ENCODE measurements around the gene DCANP1. TPM values are rescaled to one million over a fixed set of nuclear protein-coding genes. Genes with fewer than 3 reads are reported as not detected.

Gene DCANP1, protein sequence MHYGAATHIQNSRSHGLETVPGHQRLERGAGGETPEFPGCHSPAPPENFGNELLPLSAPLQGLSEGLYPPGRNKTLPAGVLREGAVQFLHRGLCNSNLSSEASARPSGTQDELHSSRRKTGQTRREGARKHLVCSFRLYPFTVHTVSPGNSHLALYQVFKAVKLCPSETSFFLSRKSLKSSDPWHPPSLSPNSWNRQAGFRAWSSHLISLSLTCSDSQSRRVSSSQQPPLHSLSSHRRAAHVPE
- not detected in 2 replicates for total RNA-seq

DNA sequence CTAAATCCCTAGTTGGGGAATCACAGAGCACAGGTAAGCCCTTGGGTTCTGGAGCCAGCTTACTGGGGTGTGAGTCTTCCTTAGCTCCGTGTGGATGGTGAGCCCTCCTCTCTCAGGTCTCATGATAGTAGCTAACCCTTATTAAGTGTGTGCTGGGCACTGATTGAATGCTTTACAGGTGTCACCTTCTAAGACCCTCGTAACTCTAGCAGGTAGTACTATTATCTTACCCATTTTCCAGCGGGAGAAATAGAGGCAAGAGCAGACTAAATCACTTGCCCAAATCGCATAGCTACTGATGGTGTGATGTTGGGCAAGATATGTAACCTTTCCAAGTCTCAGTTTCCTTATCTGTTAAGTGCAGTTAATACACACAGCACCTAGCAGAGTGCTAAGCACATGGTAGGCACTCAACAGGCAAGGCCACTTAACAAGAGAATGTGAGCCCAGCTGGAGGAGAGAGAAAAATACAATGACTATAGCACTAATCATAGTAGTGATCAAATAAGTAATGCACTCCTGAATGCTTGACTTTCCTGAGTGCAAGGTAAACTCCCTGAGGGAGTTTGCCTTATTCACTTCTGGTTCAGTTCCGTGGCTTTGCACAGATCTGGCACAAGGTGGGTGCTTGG, at the start of gene DCANP1:
DCANP1 (minus strand) TSS at position 51 of the 632 bp plus-strand sequence. CDS start 240 bp downstream, outside the sequence.

GRCh38 chr5:135452321-135453030, 5.3 kb upstream of the DCANP1 start, which contains the start of gene TIFAB:
TSS of gene TIFAB (minus strand) at chr5:135452351. CDS start at chr5:135449939, 2,412 bp downstream.

DNA sequence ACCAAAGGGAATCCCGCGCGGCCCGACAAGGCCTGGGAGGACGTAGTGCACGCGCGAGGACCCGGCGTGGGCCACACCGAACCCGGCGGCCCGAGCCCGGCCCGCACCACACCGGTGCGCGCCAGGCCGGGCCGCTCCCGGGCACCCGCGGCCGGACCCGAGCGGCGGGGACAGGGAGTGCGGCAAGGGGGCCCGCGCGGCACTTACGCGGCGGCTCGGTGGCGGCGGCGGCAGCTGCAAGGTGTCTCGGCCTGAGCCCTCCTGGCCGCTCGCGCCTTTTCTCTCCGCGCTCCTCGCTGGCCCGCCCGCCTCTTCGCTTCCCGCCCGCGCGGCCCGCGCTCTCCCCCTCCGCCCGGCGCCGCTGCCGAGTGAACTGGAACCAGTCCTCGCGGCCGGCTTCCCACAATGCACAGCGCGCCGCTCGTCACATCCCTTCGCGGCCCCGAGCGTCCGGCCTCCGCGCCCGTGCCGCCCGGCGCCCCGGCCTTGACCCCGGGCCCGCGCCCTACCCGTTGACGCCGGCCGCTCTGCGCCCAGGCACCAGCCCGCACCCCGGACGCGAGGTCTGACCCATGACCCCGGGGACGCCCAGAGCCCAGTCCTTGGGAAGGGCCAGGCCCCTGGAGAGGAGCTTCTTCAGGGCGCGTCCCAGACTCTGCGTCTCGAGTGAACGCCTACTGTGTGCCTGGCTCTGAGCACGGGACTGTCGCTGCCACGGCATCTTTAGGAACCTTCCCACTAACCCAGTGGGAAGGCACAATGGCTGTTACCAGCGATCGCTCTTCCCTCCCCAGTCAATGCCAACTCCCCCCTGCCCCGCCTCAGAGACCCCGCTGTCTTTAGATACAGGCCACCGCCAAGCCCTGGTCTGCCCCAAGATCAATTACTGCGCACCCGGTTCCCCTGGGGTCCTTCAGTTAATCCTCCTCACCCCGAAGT, 48.0 kb downstream of the DCANP1 start, which contains the start of gene MACROH2A1:
MACROH2A1 (minus strand) TSS at position 377 of the 939 bp plus-strand sequence. CDS start 10,138 bp downstream, outside the sequence.

Other genes with a start within 250 kb of the DCANP1 start
- 181 and 184 TPM in 2 replicates for gene MACROH2A1, start 48.1 kb downstream of the DCANP1 start, total RNA-seq
- gene TIFAB, start 5.0 kb upstream of the DCANP1 start, total RNA-seq, result not detected in 2 replicates
- not detected in 2 replicates for gene NEUROG1, start 88.6 kb upstream of the DCANP1 start, total RNA-seq
- gene CXCL14, start 131.6 kb upstream of the DCANP1 start, total RNA-seq, result 0.33 TPM in 1 of 2 replicates, not detected in the other

Measured in smooth muscle cell of trachea (primary cell).